IMR-90 (cell line): ENCODE measurements around the gene CLEC1A. TPM values are rescaled to one million over a fixed set of nuclear protein-coding genes. Genes with fewer than 3 reads are reported as not detected.

Experiments used
- ATAC-seq: fragments of 200-7000 bp; cut with Tn5 transposase; 2 replicates; pipeline ENCODE4 v1.9.1; 2020; ENCODE audit warnings: low read depth, mild to moderate bottlenecking, moderate library complexity
- BruUV-seq: library from RNA; stranded (reverse); fragments of 400-500 nt; replicated peaks from 2 replicates; lab custom pipeline; 2021; lab: Mats Ljungman, UMichigan
- CTCF ChIA-PET: fragments of 300-600 bp; formaldehyde crosslinking; extraction: SDS; loops from one replicate; lab custom pipeline; 2021; ENCODE audit warnings: antibody characterized with exemption; lab: Yijun Ruan, JAX
- POLR2A ChIA-PET: fragments of 300-600 bp; sonication (Branson Sonifier 250); formaldehyde crosslinking; loops from one replicate; lab custom pipeline; 2022; ENCODE audit warnings: antibody characterized with exemption; ENCODE audit not compliant: unreplicated experiment; lab: Charles Lee
- DNase-seq: peaks from one replicate; pipeline ENCODE4 v3.0.0; 2013
- H2AFZ ChIP-seq: replicated peaks from 2 replicates; pipeline ENCODE3; 2013; ENCODE audit warnings: low read length, mild to moderate bottlenecking; ENCODE audit not compliant: poor library complexity
- H2AK5ac ChIP-seq: 2 replicates; pipeline ENCODE4 v1.6.1; 2013; ENCODE audit warnings: low read depth, low read length, inconsistent platforms
- H2AK9ac ChIP-seq: replicated peaks from 2 replicates; pipeline ENCODE3; 2013; ENCODE audit warnings: mild to moderate bottlenecking, low read depth, low read length, moderate library complexity; ENCODE audit not compliant: poor library complexity
- H2BK120ac ChIP-seq: 2 replicates; pipeline ENCODE4 v1.6.1; 2013; ENCODE audit warnings: low read depth, low read length, inconsistent platforms
- H2BK15ac ChIP-seq: 3 replicates; pipeline ENCODE4 v1.6.1; 2013; ENCODE audit warnings: low read depth, low read length, inconsistent platforms
- H2BK20ac ChIP-seq: 2 replicates; pipeline ENCODE4 v1.6.1; 2013; ENCODE audit warnings: low read depth, mild to moderate bottlenecking, inconsistent platforms, low read length, moderate library complexity
- H2BK5ac ChIP-seq: 2 replicates; pipeline ENCODE4 v1.6.1; 2013; ENCODE audit warnings: mild to moderate bottlenecking, low read depth, low read length, inconsistent platforms; ENCODE audit not compliant: poor library complexity, severe bottlenecking
- H3K14ac ChIP-seq: replicated peaks from 2 replicates; pipeline ENCODE4 v1.6.1; 2013; ENCODE audit warnings: low read depth, low read length, inconsistent platforms
- H3K18ac ChIP-seq: 2 replicates; pipeline ENCODE4 v1.6.1; 2013; ENCODE audit warnings: low read depth, low read length, control low read depth
- H3K23ac ChIP-seq: 2 replicates; pipeline ENCODE4 v1.6.1; 2013; ENCODE audit warnings: low read depth, low read length, inconsistent platforms
- H3K27ac ChIP-seq: 2 replicates; pipeline ENCODE4 v1.5.1; 2013; ENCODE audit warnings: mild to moderate bottlenecking, control low read depth, low read length; ENCODE audit not compliant: insufficient read depth
- H3K27me3 ChIP-seq: 2 replicates; pipeline ENCODE4 v1.6.1; 2013; ENCODE audit warnings: low read length; ENCODE audit not compliant: control insufficient read depth, insufficient read depth
- H3K36me3 ChIP-seq: 2 replicates; pipeline ENCODE4 v1.6.1; 2013; ENCODE audit warnings: low read length, mixed read lengths; ENCODE audit not compliant: control insufficient read depth, insufficient read depth
- H3K4ac ChIP-seq: 2 replicates; pipeline ENCODE4 v1.6.1; 2013; ENCODE audit warnings: low read depth, low read length, inconsistent platforms
- H3K4me1 ChIP-seq: 2 replicates; pipeline ENCODE4 v1.6.1; 2013; ENCODE audit warnings: low read length, mixed read lengths; ENCODE audit not compliant: control insufficient read depth, insufficient read depth
- H3K4me2 ChIP-seq: 2 replicates; pipeline ENCODE4 v1.6.1; 2013; ENCODE audit warnings: low read depth, mild to moderate bottlenecking, control low read depth, low read length, moderate library complexity
- H3K4me3 ChIP-seq: 2 replicates; pipeline ENCODE4 v1.5.1; 2013; ENCODE audit warnings: low read depth, mild to moderate bottlenecking, control low read depth, low read length, moderate library complexity; ENCODE audit not compliant: insufficient read depth
- H3K56ac ChIP-seq: 2 replicates; pipeline ENCODE4 v1.6.1; 2013; ENCODE audit warnings: low read length, inconsistent platforms; ENCODE audit not compliant: insufficient read depth; ENCODE audit errors: extremely low read depth
- H3K79me1 ChIP-seq, 2 experiments: 2 replicates each; pipeline ENCODE4 v1.6.1; 2013; ENCODE audit warnings: low read length in 2 of 2, inconsistent platforms in 1 of 2, low read depth in 1 of 2
- H3K9ac ChIP-seq: 2 replicates; pipeline ENCODE4 v1.6.1; 2013; ENCODE audit warnings: low read depth, low read length, control low read depth
- H3K9me1 ChIP-seq: 2 replicates; pipeline ENCODE4 v1.6.1; 2013; ENCODE audit warnings: low read length, inconsistent platforms; ENCODE audit not compliant: insufficient read depth
- H3K9me3 ChIP-seq: 2 replicates; pipeline ENCODE4 v1.6.1; 2013; ENCODE audit warnings: low read length; ENCODE audit not compliant: control insufficient read depth, insufficient read depth
- H4K20me1 ChIP-seq: 2 replicates; pipeline ENCODE4 v1.6.1; 2013; ENCODE audit warnings: low read length, inconsistent platforms; ENCODE audit not compliant: insufficient read depth
- H4K5ac ChIP-seq: 2 replicates; pipeline ENCODE4 v1.6.1; 2013; ENCODE audit warnings: mild to moderate bottlenecking, low read depth, low read length, control low read depth
- H4K8ac ChIP-seq, 2 experiments: 2 replicates each; pipeline ENCODE4 v1.6.1; 2013; ENCODE audit warnings: low read depth in 2 of 2, low read length in 2 of 2, control low read depth in 1 of 2, inconsistent platforms in 1 of 2
- H4K91ac ChIP-seq: 2 replicates; pipeline ENCODE4 v1.6.1; 2013; ENCODE audit warnings: low read depth, low read length, inconsistent platforms; ENCODE audit not compliant: insufficient read depth
- BHLHE40 ChIP-seq: fragments of 150-350 bp; IDR thresholded peaks from 2 replicates; pipeline ENCODE4 v1.6.1; 2016; ENCODE audit warnings: mild to moderate bottlenecking, low read depth, low read length
- CEBPB ChIP-seq: IDR thresholded peaks from 2 replicates; pipeline ENCODE4 v1.6.1; 2012; ENCODE audit warnings: low read depth, low read length, improper control_type of control experiment
- CHD1 ChIP-seq: IDR thresholded peaks from 2 replicates; pipeline ENCODE4 v1.6.1; 2012; ENCODE audit warnings: low read depth, low read length, improper control_type of control experiment
- CTCF ChIP-seq: conservative IDR thresholded peaks from 2 replicates; pipeline ENCODE4 v1.5.1; 2012; ENCODE audit warnings: mild to moderate bottlenecking, low read depth, low read length, improper control_type of control experiment
- ELK1 ChIP-seq: fragments of 150-350 bp; IDR thresholded peaks from 2 replicates; pipeline ENCODE4 v1.6.1; 2016; ENCODE audit warnings: low read depth, mild to moderate bottlenecking, low read length, moderate library complexity, borderline replicate concordance
- FOS ChIP-seq: fragments of 150-350 bp; IDR thresholded peaks from 2 replicates; pipeline ENCODE4 v1.6.1; 2016; ENCODE audit warnings: low read depth, low read length
- MAFK ChIP-seq: IDR thresholded peaks from 2 replicates; pipeline ENCODE4 v1.6.1; 2012; ENCODE audit warnings: low read depth, low read length, improper control_type of control experiment
- MAZ ChIP-seq: IDR thresholded peaks from 2 replicates; pipeline ENCODE4 v1.6.1; 2012; ENCODE audit warnings: low read depth, mild to moderate bottlenecking, low read length, improper control_type of control experiment, moderate library complexity, borderline replicate concordance
- MXI1 ChIP-seq: IDR thresholded peaks from 2 replicates; pipeline ENCODE4 v1.6.1; 2012; ENCODE audit warnings: low read depth, mild to moderate bottlenecking, low read length, moderate library complexity, borderline replicate concordance
- NFE2L2 ChIP-seq: fragments of 150-350 bp; IDR thresholded peaks from 2 replicates; pipeline ENCODE4 v1.6.1; 2016; ENCODE audit warnings: low read depth, mild to moderate bottlenecking, low read length
- POLR2A ChIP-seq: IDR thresholded peaks from 2 replicates; pipeline ENCODE4 v1.6.1; 2012; ENCODE audit warnings: mild to moderate bottlenecking, low read depth, low read length
- RAD21 ChIP-seq: IDR thresholded peaks from 2 replicates; pipeline ENCODE4 v1.6.1; 2012; ENCODE audit warnings: low read length, improper control_type of control experiment
- RCOR1 ChIP-seq: IDR thresholded peaks from 2 replicates; pipeline ENCODE4 v1.6.1; 2012; ENCODE audit warnings: mild to moderate bottlenecking, low read length, improper control_type of control experiment; ENCODE audit not compliant: insufficient replicate concordance
- RFX5 ChIP-seq: IDR thresholded peaks from 2 replicates; pipeline ENCODE4 v1.8.0; 2012; ENCODE audit warnings: low read depth, mild to moderate bottlenecking, low read length, moderate library complexity
- SMC3 ChIP-seq: fragments of 150-350 bp; IDR thresholded peaks from 2 replicates; pipeline ENCODE4 v1.6.1; 2016; ENCODE audit warnings: low read depth, mild to moderate bottlenecking, antibody characterized with exemption, low read length, moderate library complexity
- USF2 ChIP-seq: fragments of 150-350 bp; IDR thresholded peaks from 2 replicates; pipeline ENCODE4 v1.6.1; 2017; ENCODE audit warnings: mild to moderate bottlenecking, antibody characterized with exemption, low read length, low read depth
- WGBS, 2 experiments: methylation state at CpG; one replicate each; pipeline versions ENCODE4 v1.1.5 to v1.1.7; 2013; ENCODE audit warnings: missing lambda C conversion rate in 2 of 2; ENCODE audit not compliant: insufficient read length in 1 of 2; ENCODE audit errors: extremely low coverage in 2 of 2; 5-methylcytosine and 5-hydroxymethylcytosine counted together
- dilution Hi-C: fragments of 300-500 bp; cut with HindIII; formaldehyde crosslinking; loops from one replicate; pipeline ENCODE4 v1.14.3; 2018; ENCODE audit warnings: low sequenced_read_pairs; ENCODE audit not compliant: unreplicated experiment
- in situ Hi-C: fragments of 300-500 bp; cut with MboI; formaldehyde crosslinking; loops from 3 replicates; pipeline ENCODE4 v1.14.3; 2019; ENCODE audit warnings: low sequenced_read_pairs, inconsistent platforms, mixed read lengths
- intact Hi-C: fragments of 100-400 bp; cut with micrococcal nuclease; formaldehyde crosslinking; loops from 2 replicates; pipeline ENCODE4 v1.10.0; 2022
- polyA plus RNA-seq, 3 experiments: library from polyadenylated mRNA; depleted of rRNA; stranded (reverse); fragments of >200 nt; gene quantifications; 2 replicates each; pipeline ENCODE4 v1.2.3, GENCODE V29; 2012; ENCODE audit warnings: low replicate concordance in 1 of 3
- total RNA-seq: library from RNA; depleted of rRNA; stranded (reverse); fragments of >200 nt; gene quantifications from 2 replicates; pipeline ENCODE4 v1.2.3, GENCODE V29; 2012

CLEC1A gene
- total and polyA plus RNA-seq, 2 of the 4 experiments (the other 2 are of a cell fraction), result not detected

- no peak overlapping the region for H3K4ac ChIP-seq
- no TSS peak for BruUV-seq
- H3K9ac ChIP-seq, result no peak overlapping the region
- H4K8ac ChIP-seq, result no peak overlapping the region
- WGBS, 2 experiments, result no CpG with 5 or more reads among the region's 7 CpGs
- POLR2A ChIA-PET, result no interaction called here
- H2AK5ac ChIP-seq, result no peak overlapping the region
- H2BK15ac ChIP-seq, result no peak overlapping the region
- dilution Hi-C loops, result no loop called here
- H3K27ac ChIP-seq, result no peak overlapping the region
- no peaks in the 10 kb centered on the region for H3K79me1 ChIP-seq
- H3K9me1 ChIP-seq, result no peaks in the 10 kb centered on the region
- no peak overlapping the region for H3K4me3 ChIP-seq
- no peaks in the 10 kb centered on the region for H3K9me3 ChIP-seq
- no peak for ATAC-seq
- no peak overlapping the region for H2BK20ac ChIP-seq
- in situ Hi-C loops, result no loop called here
- H4K20me1 ChIP-seq, result no peaks in the 10 kb centered on the region
- no peak overlapping the region for H2AFZ ChIP-seq
- H3K36me3 ChIP-seq, result no peaks in the 10 kb centered on the region
- no peak overlapping the region for H2BK5ac ChIP-seq
- H4K5ac ChIP-seq, result no peak overlapping the region
- no peak overlapping the region for H3K56ac ChIP-seq
- intact Hi-C loops, result no loop called here
- TF ChIP-seq MAFK (no peak), CHD1 (no peak), CEBPB (no peak), MAZ (no peak), NFE2L2 (no peak), RCOR1 (no peak), MXI1 (no peak), ELK1 (no peak), BHLHE40 (no peak), SMC3 (no peak), RAD21 (no peak), RFX5 (no peak), USF2 (no peak), POLR2A (no peak), FOS (no peak), CTCF (no peak)
- no peak overlapping the region for H3K14ac ChIP-seq
- H3K4me1 ChIP-seq, result no peaks in the 10 kb centered on the region
- no peak overlapping the region for H4K91ac ChIP-seq
- no peak overlapping the region for H2AK9ac ChIP-seq
- CTCF ChIA-PET, result no interaction called here
- H3K18ac ChIP-seq, result no peak overlapping the region
- H3K4me2 ChIP-seq, result no peak overlapping the region
- no peak overlapping the region for H2BK120ac ChIP-seq
- H3K27me3 ChIP-seq, result no peaks in the 10 kb centered on the region
- no peak overlapping the region for H3K23ac ChIP-seq
- no peak for DNase-seq
Observed at GRCh38 chr12:10121278-10121677, 22.5 kb upstream of the CLEC1A start.
